Suppressor macrophage (primary cell): ENCODE measurements around the gene CDX1.
A peak's percentile ranks its signal among the peaks of the same experiment; 100 is the strongest.

ENCODE experiments used
- DNase-seq, 4 experiments: peaks; one replicate each; pipeline ENCODE4 v3.0.0-alpha.2; 2020 to 2022

Gene CDX1

GRCh38 chr5:150184990-150185912, 18.7 kb downstream of the CDX1 start:
- peak; percentile 62 to 85 (median 77) for DNase-seq

GRCh38 chr5:150186137-150186536, 19.6 kb downstream of the CDX1 start:
- no peak for DNase-seq

GRCh38 chr5:150186897-150187296, 20.3 kb downstream of the CDX1 start:
- no peak for DNase-seq

GRCh38 chr5:150188146-150188842, 21.7 kb downstream of the CDX1 start:
- no peak for DNase-seq

GRCh38 chr5:150189326-150189725, 22.7 kb downstream of the CDX1 start:
- DNase-seq, result peak in 3 of 4 experiments; percentile 53 to 58 (median 57)

- DNase-seq, result peak in 2 of 4 experiments; percentile 23 to 46
Measured at GRCh38 chr5:150189728-150190502, 23.3 kb downstream of the CDX1 start, which contains the start of gene SLC6A7. TSS of gene SLC6A7 (plus strand) at chr5:150190062. CDS start at chr5:150190328, 266 bp downstream.

- no peak for DNase-seq
Measured at GRCh38 chr5:150190503-150190979, 24.0 kb downstream of the CDX1 start.

- DNase-seq, result no peak
Measured at GRCh38 chr5:150190987-150191386, 24.4 kb downstream of the CDX1 start.

- DNase-seq, result no peak
Measured at GRCh38 chr5:150192462-150192861, 25.9 kb downstream of the CDX1 start.

- peak; percentile 61 to 79 (median 70) for DNase-seq
Measured at GRCh38 chr5:150195736-150196485, 29.3 kb downstream of the CDX1 start.

GRCh38 chr5:150196514-150196913, 29.9 kb downstream of the CDX1 start:
- peak in 2 of 4 experiments; percentile 11 to 36 for DNase-seq

GRCh38 chr5:150196986-150197385, 30.4 kb downstream of the CDX1 start:
- DNase-seq, result no peak

GRCh38 chr5:150197476-150197875, 30.9 kb downstream of the CDX1 start:
- no peak for DNase-seq

- DNase-seq, result no peak
Measured at GRCh38 chr5:150202501-150202900, 35.9 kb downstream of the CDX1 start.

GRCh38 chr5:150203832-150204589, 37.4 kb downstream of the CDX1 start:
- no peak for DNase-seq

GRCh38 chr5:150204590-150204960, 38.0 kb downstream of the CDX1 start:
- DNase-seq, result no peak

- DNase-seq, result no peak
Measured at GRCh38 chr5:150206098-150206778, 39.7 kb downstream of the CDX1 start.

- DNase-seq, result no peak
Measured at GRCh38 chr5:150206779-150207115, 40.2 kb downstream of the CDX1 start.

- DNase-seq, result no peak
Measured at GRCh38 chr5:150208187-150209098, 41.9 kb downstream of the CDX1 start.
